GM21723 (cell line): ENCODE measurements around the gene KCTD5.
A peak's percentile ranks its signal among the peaks of the same experiment; 100 is the strongest.

Source experiments
- ATAC-seq: cut with Tn5 transposase; IDR thresholded peaks from one replicate; pipeline ENCODE4 v1.9.1; 2021; ENCODE audit warnings: mild to moderate bottlenecking, moderate library complexity; ENCODE audit not compliant: unreplicated experiment

KCTD5 gene

GRCh38 chr16:2708955-2709587, 26.7 kb downstream of the KCTD5 start:
- no peak for ATAC-seq

- no peak for ATAC-seq
Measured at GRCh38 chr16:2709588-2709984, 27.3 kb downstream of the KCTD5 start.

- ATAC-seq = no peak
Measured at GRCh38 chr16:2710021-2710710, 27.8 kb downstream of the KCTD5 start.

GRCh38 chr16:2710711-2711231, 28.4 kb downstream of the KCTD5 start:
- ATAC-seq = no peak

GRCh38 chr16:2711370-2712062, 29.2 kb downstream of the KCTD5 start:
- ATAC-seq = no peak

GRCh38 chr16:2712063-2712441, 29.7 kb downstream of the KCTD5 start:
- no peak for ATAC-seq

GRCh38 chr16:2712546-2712945, 30.2 kb downstream of the KCTD5 start:
- no peak for ATAC-seq

GRCh38 chr16:2713523-2713922, 31.2 kb downstream of the KCTD5 start:
- ATAC-seq = no peak

GRCh38 chr16:2713985-2714774, 31.9 kb downstream of the KCTD5 start:
- no peak for ATAC-seq

GRCh38 chr16:2715064-2715463, 32.7 kb downstream of the KCTD5 start:
- no peak for ATAC-seq

- ATAC-seq = no peak
Measured at GRCh38 chr16:2715519-2715918, 33.2 kb downstream of the KCTD5 start.

- ATAC-seq = no peak
Measured at GRCh38 chr16:2715966-2716885, 33.9 kb downstream of the KCTD5 start.

GRCh38 chr16:2716948-2717347, 34.6 kb downstream of the KCTD5 start:
- ATAC-seq = no peak

GRCh38 chr16:2717383-2718263, 35.3 kb downstream of the KCTD5 start:
- ATAC-seq = no peak

GRCh38 chr16:2719328-2720063, 37.2 kb downstream of the KCTD5 start:
- ATAC-seq = no peak

GRCh38 chr16:2720064-2720457, 37.7 kb downstream of the KCTD5 start, which contains the start of gene PRSS27:
PRSS27 (minus strand) TSS chr16:2720224; CDS start chr16:2720160, 64 bp downstream.
- ATAC-seq = no peak

- ATAC-seq = peak; percentile 78
Measured at GRCh38 chr16:2720719-2721633, 38.7 kb downstream of the KCTD5 start.
